Measurements from ENCODE around the gene CYP11A1.

Gene CYP11A1

DNA sequence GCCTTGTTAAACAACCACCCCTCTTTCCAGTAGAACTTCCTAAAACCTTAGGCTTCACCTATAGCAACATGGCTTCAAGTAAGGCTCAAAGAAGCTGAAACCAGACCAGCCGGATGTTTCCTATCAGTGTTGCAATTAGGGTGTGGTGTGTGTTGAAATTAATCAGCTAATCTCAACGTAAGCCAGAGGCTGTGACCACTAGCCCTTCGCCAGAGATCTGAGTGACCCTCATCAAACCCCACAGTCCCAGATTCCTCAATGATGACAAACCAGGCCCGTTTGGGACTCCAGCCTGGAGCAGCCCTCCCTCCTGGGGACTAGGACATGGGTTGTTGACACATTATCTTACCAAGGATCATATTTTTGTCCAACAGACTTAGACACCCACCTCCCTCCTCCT lies 27.3 kb downstream of the CYP11A1 start:
- DNase-seq: no peak

DNA sequence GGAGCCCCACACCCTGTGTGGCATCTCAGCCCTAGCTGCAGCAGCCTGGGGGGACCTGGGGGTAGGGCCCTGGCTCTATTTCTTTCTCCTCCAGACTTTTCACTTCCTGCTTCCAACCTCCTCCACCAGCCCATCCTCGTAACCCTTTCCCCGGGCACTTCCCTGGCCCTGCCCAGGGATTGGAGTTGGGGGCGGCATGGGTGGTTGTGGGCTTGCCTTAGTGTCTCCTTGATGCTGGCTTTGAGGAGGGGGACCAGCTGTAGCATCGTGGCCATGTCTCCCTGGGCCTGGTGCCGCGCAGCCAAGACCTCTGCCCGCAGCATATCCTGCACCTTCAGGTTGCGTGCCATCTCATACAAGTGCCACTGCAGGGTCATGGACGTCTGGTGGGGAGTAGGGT lies 28.1 kb downstream of the CYP11A1 start:
- DNase-seq: no peak

- DNase-seq: no peak
These were observed 28.8 kb downstream of the CYP11A1 start for GRCh38 chr15:74338676-74339075.

DNA sequence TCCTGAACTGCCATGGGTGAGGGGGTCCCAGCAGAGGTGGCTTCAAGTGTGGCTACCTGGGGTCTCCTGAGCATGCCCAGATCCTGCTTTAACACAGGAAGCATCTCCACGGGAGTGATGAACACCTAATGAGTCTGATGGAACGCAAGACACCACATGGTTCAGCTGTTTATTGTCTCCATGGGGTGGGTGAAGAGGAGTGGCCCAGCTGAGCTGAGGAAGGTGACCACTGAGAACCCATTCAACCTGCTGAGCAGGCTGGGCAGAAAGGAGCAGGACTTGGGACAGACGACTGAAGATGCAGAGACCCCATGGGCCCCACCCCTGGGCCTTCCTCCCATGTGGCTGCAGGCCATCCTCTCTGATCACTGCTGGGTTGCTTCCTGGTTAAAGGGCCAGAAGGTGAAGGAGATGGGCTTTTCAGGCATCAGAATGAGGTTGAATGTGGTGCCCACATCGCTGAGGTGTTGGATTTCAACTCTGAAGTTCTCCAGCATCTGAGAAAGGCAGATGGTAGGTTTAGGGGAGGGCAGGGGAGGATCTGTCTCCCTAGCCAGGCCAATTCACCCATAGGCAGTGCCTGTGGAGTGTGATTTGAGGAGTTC lies 29.7 kb downstream of the CYP11A1 start:
- no peak for DNase-seq

DNA sequence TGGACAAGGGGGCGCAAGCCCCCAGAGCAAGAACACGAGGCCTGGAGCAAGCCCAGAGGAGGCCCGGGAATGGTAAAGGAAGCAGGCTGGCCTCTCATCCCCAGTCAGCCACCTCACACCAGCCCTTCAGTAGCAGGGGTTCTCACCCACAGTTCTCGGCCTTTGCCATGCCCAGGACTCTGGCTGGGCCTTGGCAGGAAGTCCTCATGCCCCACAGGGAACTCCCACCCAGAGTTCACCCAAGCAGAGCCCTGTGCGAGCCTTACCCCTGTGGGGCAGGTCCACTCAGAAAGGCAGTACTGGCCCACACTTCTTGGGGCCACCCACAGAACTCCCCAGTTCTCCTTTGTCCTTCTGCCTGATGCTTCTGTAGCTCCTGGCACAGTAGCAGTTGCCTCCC lies 30.3 kb downstream of the CYP11A1 start:
- DNase-seq: no peak

DNA sequence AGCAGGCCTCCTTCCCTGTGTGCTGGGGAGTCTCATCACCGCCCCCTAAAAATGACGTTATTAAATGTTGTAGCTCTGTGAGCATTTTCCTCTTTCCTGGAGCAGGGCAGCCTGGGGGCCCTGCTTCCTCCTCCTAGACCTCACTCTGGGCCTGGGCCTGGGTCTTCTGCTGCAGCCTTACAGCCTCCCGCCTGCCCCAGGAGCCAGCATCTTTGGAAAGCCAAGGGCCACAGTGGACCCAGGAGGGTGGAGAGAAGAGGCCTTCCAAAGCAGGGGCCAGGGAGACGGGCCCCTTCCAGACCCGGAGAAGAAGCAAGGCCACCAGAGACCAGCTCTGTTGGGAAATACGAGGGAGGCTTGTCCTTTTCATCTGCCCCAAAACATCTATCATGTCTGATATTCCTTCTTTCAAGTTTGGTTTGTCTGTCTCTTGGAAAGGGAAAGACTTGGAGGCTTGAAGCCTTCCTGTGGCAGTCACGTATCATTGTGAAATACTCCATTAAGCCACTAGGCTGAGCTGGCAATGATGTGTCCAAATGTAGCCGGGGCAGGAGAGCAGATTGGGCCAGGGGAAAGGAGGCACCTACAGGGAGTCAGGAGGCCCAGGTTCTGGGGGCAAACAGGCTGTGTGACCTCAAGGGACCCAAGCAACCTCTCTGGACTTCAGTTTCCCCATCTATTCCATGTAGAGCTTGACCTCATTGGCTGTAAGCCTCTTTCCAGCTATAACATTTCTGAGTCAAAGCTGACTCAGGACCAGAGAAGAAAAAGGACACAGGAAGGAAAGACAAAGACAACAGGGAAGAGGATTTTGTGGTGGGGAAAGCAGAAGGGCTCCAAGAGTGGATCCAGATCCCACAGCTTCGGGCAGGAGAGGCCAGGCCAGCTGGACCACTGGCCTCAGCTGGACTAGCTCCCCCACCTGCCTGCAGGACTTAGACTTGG lies 31.1 kb downstream of the CYP11A1 start:
- DNase-seq: no peak

DNA sequence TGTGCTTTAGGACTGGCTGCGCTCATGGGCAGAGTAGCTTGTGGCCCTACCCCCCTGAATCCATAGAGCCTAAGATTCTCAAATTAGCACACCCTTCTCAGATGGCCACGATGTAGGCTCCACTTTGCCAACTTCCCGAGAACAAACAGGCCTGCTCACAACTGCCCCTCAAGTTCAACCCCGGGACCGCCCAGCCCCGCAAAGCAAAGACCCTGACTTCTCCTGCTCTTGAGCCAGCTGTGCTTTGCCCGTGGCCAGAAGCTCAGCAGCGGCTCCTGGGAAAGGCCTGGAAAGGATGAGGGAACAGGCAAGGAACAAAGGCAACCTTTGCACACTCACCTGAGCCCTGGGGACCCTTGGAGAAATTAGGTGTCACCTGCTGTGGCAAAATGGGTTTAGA lies 32.0 kb downstream of the CYP11A1 start:
- DNase-seq: no peak

GRCh38 chr15:74334127-74334526 lies 33.3 kb downstream of the CYP11A1 start:
- DNase-seq: no peak

DNA sequence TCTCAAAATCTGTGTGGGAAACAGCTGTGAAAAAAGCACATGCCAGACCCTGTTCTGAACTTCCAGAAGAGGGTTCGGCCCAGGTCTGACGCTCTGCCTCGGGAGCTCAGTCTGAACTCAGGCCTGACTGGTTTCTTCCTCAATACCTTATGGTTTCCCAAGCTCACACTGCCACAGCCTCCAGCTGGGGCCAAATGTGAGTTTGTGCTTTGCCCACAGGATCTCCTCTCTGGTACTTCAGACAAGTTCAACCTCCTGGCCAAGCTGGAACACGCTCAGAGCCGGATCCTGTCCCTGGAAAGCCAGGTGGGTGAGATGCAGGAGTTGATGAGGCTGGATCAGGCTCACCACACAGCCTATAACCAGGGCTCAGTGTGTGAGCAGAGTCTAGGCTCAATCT lies 33.8 kb downstream of the CYP11A1 start:
- DNase-seq: no peak

DNA sequence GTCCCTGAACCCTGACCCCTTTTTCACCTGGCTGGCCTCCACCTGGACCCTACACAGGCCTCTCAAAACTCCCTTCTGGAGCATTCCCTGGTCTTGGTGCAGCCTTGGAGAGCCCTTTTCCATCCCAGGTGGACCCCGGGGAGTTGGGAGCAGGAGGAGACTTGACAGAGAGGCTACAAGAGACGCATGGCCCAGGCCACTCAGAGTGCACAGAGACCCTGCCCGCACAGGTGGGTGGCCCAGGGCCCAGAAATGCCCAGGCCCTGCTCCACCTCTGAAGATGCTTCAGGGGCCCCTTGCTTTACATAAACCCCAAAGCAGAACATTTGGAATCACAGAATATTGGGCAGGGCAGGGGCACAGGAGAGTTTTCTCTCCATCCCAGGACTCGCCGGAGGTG lies 34.4 kb downstream of the CYP11A1 start:
- DNase-seq: no peak

DNA sequence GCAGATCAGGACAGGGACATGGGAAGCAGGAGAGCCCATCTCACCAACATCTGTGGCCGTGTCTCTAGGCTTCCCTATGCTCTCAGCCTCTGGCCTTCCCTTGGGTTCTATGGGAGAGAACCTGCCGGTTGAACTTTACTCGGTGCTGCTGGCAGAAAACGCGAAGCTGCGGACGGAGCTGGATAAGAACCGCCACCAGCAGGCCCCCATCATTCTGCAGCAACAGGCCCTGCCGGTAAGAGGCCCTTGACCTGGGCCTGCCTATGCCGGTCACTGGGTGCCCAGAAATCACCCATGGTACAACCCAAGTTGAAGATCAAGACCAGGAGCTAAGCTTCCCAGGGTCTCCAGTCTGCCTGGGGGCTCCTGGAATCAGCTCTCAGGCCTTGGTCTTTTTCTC lies 34.8 kb downstream of the CYP11A1 start:
- DNase-seq: no peak

GRCh38 chr15:74332011-74332410 lies 35.4 kb downstream of the CYP11A1 start:
- no peak for DNase-seq

DNA sequence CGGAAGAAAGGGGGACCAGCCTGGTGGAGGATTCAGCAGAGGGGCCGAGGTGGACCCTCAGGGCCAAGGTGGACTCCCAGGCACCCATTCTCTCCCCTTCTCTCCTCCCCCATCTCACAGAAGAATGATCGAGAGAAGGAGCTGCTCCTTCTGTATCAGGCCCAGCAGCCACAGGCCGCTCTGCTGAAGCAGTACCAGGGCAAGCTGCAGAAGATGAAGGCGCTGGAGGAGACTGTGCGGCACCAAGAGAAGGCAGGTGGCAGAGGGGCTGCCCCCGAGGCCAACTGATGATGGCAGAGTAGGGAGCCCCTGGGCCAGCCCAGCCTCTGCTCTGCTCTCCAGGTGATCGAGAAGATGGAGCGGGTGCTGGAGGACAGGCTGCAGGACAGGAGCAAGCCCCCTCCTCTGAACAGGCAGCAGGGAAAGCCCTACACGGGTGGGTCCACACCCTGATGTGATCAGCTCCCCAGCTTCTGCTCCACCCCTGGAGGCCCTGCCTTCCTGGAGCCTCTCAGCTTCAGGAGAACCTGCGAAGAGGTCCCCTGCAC lies 36.5 kb downstream of the CYP11A1 start:
- DNase-seq: no peak

GRCh38 chr15:74328331-74329056 lies 39.0 kb downstream of the CYP11A1 start:
- DNase-seq: no peak

GRCh38 chr15:74327756-74328155 lies 39.7 kb downstream of the CYP11A1 start:
- DNase-seq: no peak

DNA sequence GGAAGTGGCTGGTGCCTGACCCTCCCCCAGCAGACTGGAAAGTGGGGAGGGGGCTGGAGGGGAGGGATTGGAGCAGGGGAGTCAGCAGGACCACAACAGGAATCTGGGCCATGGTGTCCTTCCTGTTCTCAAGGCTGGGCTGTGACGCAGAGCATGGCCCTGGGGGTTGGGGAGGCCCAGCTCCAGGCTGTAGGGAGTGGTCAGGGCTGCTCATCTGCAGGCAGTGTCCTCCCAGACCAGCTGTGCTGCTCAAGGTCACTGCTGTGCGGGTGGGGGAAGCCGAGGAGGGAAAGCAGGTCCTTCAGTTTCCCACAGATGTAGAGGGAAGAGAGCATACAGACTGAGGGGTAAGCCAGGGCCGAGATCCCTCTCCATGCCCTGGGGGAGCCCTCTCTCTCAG lies 40.7 kb downstream of the CYP11A1 start:
- DNase-seq: no peak

DNA sequence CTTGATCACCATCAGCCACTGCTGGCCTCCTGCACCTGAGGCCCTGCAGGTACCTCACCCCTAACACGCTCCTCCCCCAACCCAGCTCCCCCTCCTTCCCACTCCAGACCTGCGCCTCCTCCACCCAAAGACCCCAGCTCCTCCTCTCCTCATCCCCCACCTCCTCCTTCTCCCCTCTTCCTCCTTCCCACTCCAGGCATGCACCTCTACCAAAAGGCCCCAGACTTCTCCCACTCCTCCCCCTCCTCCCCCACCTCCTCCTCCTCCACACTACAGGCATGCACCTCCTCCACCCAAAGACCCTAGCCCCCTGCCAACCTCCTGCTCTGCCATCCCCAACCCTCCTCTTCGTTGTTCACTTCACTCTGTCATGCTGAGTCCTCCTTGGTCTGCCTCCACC lies 42.7 kb downstream of the CYP11A1 start:
- no peak for DNase-seq

GRCh38 chr15:74322558-74323180 lies 44.8 kb downstream of the CYP11A1 start:
- DNase-seq: peak; percentile 79

DNA sequence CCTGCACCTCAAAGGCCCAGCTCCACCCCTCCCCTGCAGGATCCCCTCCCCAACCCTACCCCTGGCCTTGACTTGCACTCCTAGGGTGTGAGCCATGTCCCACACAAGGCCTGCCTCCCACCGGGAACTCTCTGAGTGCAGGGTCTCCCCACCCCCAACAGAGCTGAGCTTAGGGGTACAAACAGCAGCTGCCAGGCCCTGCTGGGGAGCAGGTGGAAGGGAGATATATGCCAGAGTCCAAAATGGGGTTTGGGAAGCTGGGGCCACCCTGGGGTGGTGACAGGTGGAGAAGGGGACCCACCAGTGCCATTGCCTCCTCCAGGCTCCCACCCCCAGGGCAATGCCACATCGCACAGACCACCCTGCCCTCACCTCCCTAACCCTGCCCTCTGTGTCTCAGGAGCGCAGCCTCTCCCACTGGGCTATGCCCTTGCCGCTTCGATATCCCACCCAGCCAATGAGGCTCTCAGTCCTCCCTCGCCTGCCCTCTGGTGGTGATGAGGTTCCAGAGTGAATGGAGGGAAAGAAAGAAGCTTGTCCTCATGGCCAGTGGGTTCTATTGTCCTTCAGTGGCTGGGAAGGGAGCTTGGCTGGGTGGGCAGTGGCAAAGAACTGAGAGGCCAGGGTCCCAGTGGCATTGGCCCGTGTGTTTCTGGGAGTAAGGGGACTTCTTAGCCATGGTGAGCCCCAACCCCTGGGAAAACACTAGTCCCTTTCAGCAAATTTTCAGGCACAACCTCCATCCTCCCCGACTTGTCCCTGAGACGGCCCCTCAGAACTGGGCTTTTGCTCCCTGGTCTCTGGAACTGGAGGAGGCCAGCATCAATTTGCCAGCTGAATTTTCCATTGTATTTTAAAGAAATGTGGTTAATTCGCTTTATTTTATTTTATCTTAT lies 46.8 kb downstream of the CYP11A1 start:
- DNase-seq: peak; percentile 55

DNA sequence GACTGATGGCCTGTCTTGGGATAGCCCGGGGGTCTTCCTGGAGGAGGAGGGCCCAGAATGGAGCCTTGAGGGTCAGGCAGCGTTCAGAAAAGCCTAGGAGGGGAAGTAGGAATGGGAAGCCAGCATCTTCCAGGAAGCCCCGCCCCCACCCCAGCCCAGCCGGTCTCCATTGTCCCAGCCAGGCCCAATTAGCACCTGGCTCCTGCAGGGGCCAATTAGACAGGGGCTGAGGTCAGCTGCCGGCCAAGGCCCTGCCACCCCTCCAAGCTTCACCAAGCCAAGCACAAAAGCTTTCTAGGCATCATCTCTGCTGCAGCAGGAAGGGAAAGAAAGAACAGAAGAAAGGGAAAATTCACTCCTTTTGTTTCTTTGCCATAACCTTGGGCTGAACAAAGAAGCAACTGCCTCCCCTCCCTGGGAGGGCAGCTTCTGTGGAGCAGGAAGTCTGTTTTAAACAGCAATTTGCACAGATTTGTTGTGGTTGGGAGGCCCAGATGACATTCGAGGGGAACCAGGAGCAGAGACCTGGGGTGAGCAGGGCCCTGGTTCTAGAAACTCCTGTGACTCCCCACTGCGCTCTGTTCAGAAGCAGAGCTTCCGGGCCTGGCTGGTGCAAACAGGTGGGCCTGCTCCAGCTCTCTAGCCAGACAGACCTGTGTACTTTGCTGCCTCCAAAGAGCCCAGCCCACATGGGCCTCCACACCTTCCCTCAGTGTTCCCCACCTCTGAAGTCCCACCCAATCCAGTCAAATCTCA lies 47.7 kb downstream of the CYP11A1 start:
- DNase-seq: peak; percentile 19

- no peak for DNase-seq
These were observed 48.3 kb downstream of the CYP11A1 start for GRCh38 chr15:74319138-74319460.

Measured in DMS53 (cell line).